ENCODE results near the gene PPP2R5D.

Gene PPP2R5D

GRCh38 chr6:43059168-43060033 is 75.0 kb downstream of the PPP2R5D start, which contains the start of the genes KLC4 and MRPL2:
KLC4 (plus strand) TSS chr6:43059631; CDS start chr6:43061336, 1,705 bp downstream.
MRPL2 (minus strand) TSS chr6:43059434; CDS start chr6:43059381, 53 bp downstream.
- Histone ChIP-seq H4K5ac (ENCODE audit: low read length) (peak within 1 kb of the TSS; percentile 12), H3K4me2 (ENCODE audit: low read length) (peak within 1 kb of the TSS; percentile 98), H2AK5ac (ENCODE audit: low read length) (peak within 1 kb of the TSS; percentile 90), H3K79me2 (ENCODE audit: control insufficient read depth, insufficient read depth, low read length) (peaks cover 13% of the 10 kb centered on the region), H3K36me3 (ENCODE audit: control insufficient read depth, insufficient read depth, low read length) (no peaks in the 10 kb centered on the region), H2BK15ac (replicated peaks; ENCODE audit: low read depth) (no peak within 1 kb of the TSS), H3K79me1 (ENCODE audit: low read length) (peaks cover 17% of the 10 kb centered on the region), H2BK5ac (ENCODE audit: low read length) (peak within 1 kb of the TSS; percentile 90), H4K8ac (ENCODE audit: low read depth, low read length) (no peak within 1 kb of the TSS), H3K56ac (ENCODE audit: low read length) (peak within 1 kb of the TSS; percentile 95), H3K4me3 (ENCODE audit: low read length) (peak within 1 kb of the TSS; percentile 97), H3K4ac (ENCODE audit: low read depth, low read length) (peak within 1 kb of the TSS; percentile 88), H3K4me1 (ENCODE audit: control insufficient read depth, low read depth, low read length) (peaks cover 6% of the 10 kb centered on the region), H3K27me3 (ENCODE audit: insufficient read depth, low read length, poor library complexity) (no peaks in the 10 kb centered on the region), H3K18ac (ENCODE audit: low read length) (peak within 1 kb of the TSS; percentile 88), H3K23ac (ENCODE audit: low read length) (no peak within 1 kb of the TSS), H2BK120ac (ENCODE audit: low read depth, low read length) (no peak within 1 kb of the TSS), H3K9ac (ENCODE audit: low read length) (peak within 1 kb of the TSS; percentile 92), H3K27ac (ENCODE audit: low read depth, low read length) (peak within 1 kb of the TSS; percentile 60)
- WGBS (ENCODE audit: extremely low coverage, insufficient coverage, low lambda C conversion rate): no CpG with 5 or more reads among the region's 64 CpGs
- peak; percentile 100 for DNase-seq

- Histone ChIP-seq H3K27me3 (ENCODE audit: insufficient read depth, low read length, poor library complexity) (no peaks in the 10 kb centered on the region), H2AK5ac (ENCODE audit: low read length) (no peak overlapping the region), H2BK120ac (ENCODE audit: low read depth, low read length) (no peak overlapping the region), H3K4me2 (ENCODE audit: low read length) (peak overlapping the region; percentile 33), H3K9ac (ENCODE audit: low read length) (peak overlapping the region; percentile 78), H3K23ac (ENCODE audit: low read length) (no peak overlapping the region), H3K36me3 (ENCODE audit: control insufficient read depth, insufficient read depth, low read length) (no peaks in the 10 kb centered on the region), H4K5ac (ENCODE audit: low read length) (no peak overlapping the region), H2BK15ac (replicated peaks; ENCODE audit: low read depth) (no peak overlapping the region), H3K27ac (ENCODE audit: low read depth, low read length) (peak overlapping the region; percentile 45), H3K18ac (ENCODE audit: low read length) (no peak overlapping the region), H3K79me1 (ENCODE audit: low read length) (peaks cover 17% of the 10 kb centered on the region), H3K4me3 (ENCODE audit: low read length) (peak overlapping the region; percentile 89), H3K79me2 (ENCODE audit: control insufficient read depth, insufficient read depth, low read length) (peaks cover 13% of the 10 kb centered on the region), H3K4ac (ENCODE audit: low read depth, low read length) (no peak overlapping the region), H3K4me1 (ENCODE audit: control insufficient read depth, low read depth, low read length) (peaks cover 6% of the 10 kb centered on the region), H3K56ac (ENCODE audit: low read length) (peak overlapping the region; percentile 95), H2BK5ac (ENCODE audit: low read length) (no peak overlapping the region), H4K8ac (ENCODE audit: low read depth, low read length) (no peak overlapping the region)
- no CpG with 5 or more reads among the region's 15 CpGs for WGBS (ENCODE audit: extremely low coverage, insufficient coverage, low lambda C conversion rate)
- peak; percentile 79 for DNase-seq
Observed at GRCh38 chr6:43060034-43060754, 75.8 kb downstream of the PPP2R5D start.

- H3K4ac ChIP-seq (ENCODE audit: low read depth, low read length): no peak overlapping the region
- no peak overlapping the region for H3K4me3 ChIP-seq (ENCODE audit: low read length)
Observed at GRCh38 chr6:43060755-43061633, 76.6 kb downstream of the PPP2R5D start.

GRCh38 chr6:43061861-43062260 is 77.5 kb downstream of the PPP2R5D start:
- Histone ChIP-seq H3K79me1 (ENCODE audit: low read length) (peaks cover 17% of the 10 kb centered on the region), H3K56ac (ENCODE audit: low read length) (no peak overlapping the region), H3K79me2 (ENCODE audit: control insufficient read depth, insufficient read depth, low read length) (peaks cover 13% of the 10 kb centered on the region), H3K36me3 (ENCODE audit: control insufficient read depth, insufficient read depth, low read length) (no peaks in the 10 kb centered on the region), H2BK5ac (ENCODE audit: low read length) (no peak overlapping the region), H3K27me3 (ENCODE audit: insufficient read depth, low read length, poor library complexity) (no peaks in the 10 kb centered on the region), H3K4me1 (ENCODE audit: control insufficient read depth, low read depth, low read length) (peaks cover 6% of the 10 kb centered on the region), H4K8ac (ENCODE audit: low read depth, low read length) (no peak overlapping the region), H3K4me3 (ENCODE audit: low read length) (no peak overlapping the region), H2BK15ac (replicated peaks; ENCODE audit: low read depth) (no peak overlapping the region), H3K9ac (ENCODE audit: low read length) (no peak overlapping the region), H3K27ac (ENCODE audit: low read depth, low read length) (no peak overlapping the region), H2BK120ac (ENCODE audit: low read depth, low read length) (no peak overlapping the region), H3K4ac (ENCODE audit: low read depth, low read length) (no peak overlapping the region), H2AK5ac (ENCODE audit: low read length) (no peak overlapping the region), H3K4me2 (ENCODE audit: low read length) (no peak overlapping the region), H4K5ac (ENCODE audit: low read length) (no peak overlapping the region), H3K23ac (ENCODE audit: low read length) (no peak overlapping the region), H3K18ac (ENCODE audit: low read length) (no peak overlapping the region)
- no CpG with 5 or more reads among the region's 2 CpGs for WGBS (ENCODE audit: extremely low coverage, insufficient coverage, low lambda C conversion rate)
- DNase-seq: no peak

More at GRCh38 chr6:43060755-43061633, 76.6 kb downstream of the PPP2R5D start:
- DNase-seq: no peak
- Histone ChIP-seq H3K9ac (ENCODE audit: low read length) (peak overlapping the region; percentile 78), H3K4me1 (ENCODE audit: control insufficient read depth, low read depth, low read length) (peaks cover 6% of the 10 kb centered on the region), H3K27ac (ENCODE audit: low read depth, low read length) (no peak overlapping the region), H2BK15ac (replicated peaks; ENCODE audit: low read depth) (no peak overlapping the region), H3K18ac (ENCODE audit: low read length) (no peak overlapping the region), H3K23ac (ENCODE audit: low read length) (no peak overlapping the region), H2BK120ac (ENCODE audit: low read depth, low read length) (no peak overlapping the region), H3K4me2 (ENCODE audit: low read length) (peak overlapping the region; percentile 8), H4K8ac (ENCODE audit: low read depth, low read length) (no peak overlapping the region), H2BK5ac (ENCODE audit: low read length) (no peak overlapping the region), H3K27me3 (ENCODE audit: insufficient read depth, low read length, poor library complexity) (no peaks in the 10 kb centered on the region), H2AK5ac (ENCODE audit: low read length) (no peak overlapping the region), H4K5ac (ENCODE audit: low read length) (no peak overlapping the region), H3K56ac (ENCODE audit: low read length) (peak overlapping the region; percentile 95), H3K79me1 (ENCODE audit: low read length) (peaks cover 17% of the 10 kb centered on the region), H3K36me3 (ENCODE audit: control insufficient read depth, insufficient read depth, low read length) (no peaks in the 10 kb centered on the region), H3K79me2 (ENCODE audit: control insufficient read depth, insufficient read depth, low read length) (peaks cover 13% of the 10 kb centered on the region)
- WGBS (ENCODE audit: extremely low coverage, insufficient coverage, low lambda C conversion rate): no CpG with 5 or more reads among the region's 12 CpGs
